Measurements from ENCODE around the gene EGFLAM. TPM values are rescaled to one million over a fixed set of nuclear protein-coding genes. Genes with fewer than 3 reads are reported as not detected.

The EGFLAM gene
- total RNA-seq, 2 donors from 2014 or later: not detected

- no peaks in the 10 kb centered on the region for H3K36me3 Mint-ChIP-seq (ENCODE audit: insufficient read depth in 2 of 2)
- no peak overlapping the region for H3K4me3 Mint-ChIP-seq
- DNase-seq: no peak
- H3K9me3 Mint-ChIP-seq: no peaks in the 10 kb centered on the region
- peaks cover 66% of the 10 kb centered on the region for H3K27me3 Mint-ChIP-seq (ENCODE audit: low read depth)
- ATAC-seq (replicated peaks in 1 of 2): no peak
- H3K4me1 Mint-ChIP-seq (ENCODE audit: low read depth): no peaks in the 10 kb centered on the region
- no peak overlapping the region for H3K27ac Mint-ChIP-seq
Measured at GRCh38 chr5:38446029-38446522, 187.7 kb downstream of the EGFLAM start.

GRCh38 chr5:38447056-38447455 lies 188.7 kb downstream of the EGFLAM start:
- Mint-ChIP-seq H3K36me3 (ENCODE audit: insufficient read depth in 2 of 2) (no peaks in the 10 kb centered on the region), H3K27me3 (ENCODE audit: low read depth) (peaks cover 65% of the 10 kb centered on the region), H3K9me3 (no peaks in the 10 kb centered on the region), H3K4me1 (ENCODE audit: low read depth) (no peaks in the 10 kb centered on the region), H3K4me3 (no peak overlapping the region), H3K27ac (no peak overlapping the region)
- no peak for DNase-seq
- no peak for ATAC-seq (replicated peaks in 1 of 2)

- Mint-ChIP-seq H3K27me3 (ENCODE audit: low read depth) (peaks cover 71% of the 10 kb centered on the region), H3K27ac (no peak overlapping the region), H3K36me3 (ENCODE audit: insufficient read depth in 2 of 2) (no peaks in the 10 kb centered on the region), H3K9me3 (no peaks in the 10 kb centered on the region), H3K4me1 (ENCODE audit: low read depth) (peaks cover 5% of the 10 kb centered on the region), H3K4me3 (no peak overlapping the region)
- DNase-seq (no peak), ATAC-seq (replicated peaks in 1 of 2) (no peak)
Measured at GRCh38 chr5:38447786-38448185, 189.4 kb downstream of the EGFLAM start.

DNA sequence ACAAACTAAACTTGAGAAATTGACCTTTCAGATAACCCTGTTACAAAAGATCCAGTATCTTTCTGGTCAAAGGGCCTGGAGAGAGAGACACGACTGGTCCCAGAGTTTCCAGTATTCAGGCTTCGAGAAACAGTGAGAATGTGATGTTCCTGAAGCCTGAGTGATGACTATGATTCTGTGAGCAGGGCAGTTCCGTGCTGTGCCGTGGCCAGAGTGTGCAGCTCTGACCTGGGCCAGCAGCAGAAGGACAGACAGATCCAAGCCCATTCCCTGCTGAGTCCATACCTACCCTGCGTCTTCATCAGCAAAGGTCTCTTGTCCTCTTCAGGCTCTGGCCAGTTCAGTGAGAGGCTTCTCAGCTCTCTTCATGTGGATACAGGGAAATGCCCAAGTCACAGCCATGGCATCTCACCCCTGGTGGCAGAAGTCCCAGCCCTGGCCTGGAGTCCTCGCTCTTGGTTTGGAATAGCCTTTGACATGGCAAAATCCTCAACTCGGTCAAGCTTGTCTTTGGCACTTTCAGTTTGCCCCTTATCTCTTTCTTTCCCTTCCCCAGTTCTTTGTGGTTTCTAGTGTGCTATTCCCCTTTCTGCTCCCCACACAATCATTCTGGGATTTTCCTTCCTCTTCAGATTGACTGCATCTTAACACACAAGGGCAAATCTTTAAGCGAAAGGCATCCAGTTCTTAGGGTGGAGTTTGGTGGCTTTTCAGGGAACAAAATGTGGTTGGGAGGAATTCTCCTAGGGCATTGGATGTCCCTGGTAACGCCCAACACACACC lies 190.4 kb downstream of the EGFLAM start:
- Mint-ChIP-seq H3K9me3 (no peaks in the 10 kb centered on the region), H3K4me3 (no peak overlapping the region)

GRCh38 chr5:38450627-38451026 lies 192.3 kb downstream of the EGFLAM start:
- DNase-seq (no peak), ATAC-seq (replicated peaks in 1 of 2) (no peak)
- H3K4me1 Mint-ChIP-seq (ENCODE audit: low read depth): peaks cover 19% of the 10 kb centered on the region
- H3K36me3 Mint-ChIP-seq (ENCODE audit: insufficient read depth in 2 of 2): no peaks in the 10 kb centered on the region
- H3K9me3 Mint-ChIP-seq: no peaks in the 10 kb centered on the region
- no peak overlapping the region for H3K4me3 Mint-ChIP-seq
- H3K27me3 Mint-ChIP-seq (ENCODE audit: low read depth): peaks cover 85% of the 10 kb centered on the region
- H3K27ac Mint-ChIP-seq: no peak overlapping the region

More for the DNA sequence above, 190.4 kb downstream of the EGFLAM start:
- Mint-ChIP-seq H3K27me3 (ENCODE audit: low read depth) (peaks cover 78% of the 10 kb centered on the region), H3K36me3 (ENCODE audit: insufficient read depth in 2 of 2) (no peaks in the 10 kb centered on the region), H3K4me1 (ENCODE audit: low read depth) (peaks cover 14% of the 10 kb centered on the region), H3K27ac (no peak overlapping the region)
- DNase-seq (no peak), ATAC-seq (replicated peaks in 1 of 2) (no peak)

GRCh38 chr5:38451074-38451725 lies 192.8 kb downstream of the EGFLAM start:
- DNase-seq (no peak), ATAC-seq (replicated peaks in 1 of 2) (no peak)
- Mint-ChIP-seq H3K9me3 (no peaks in the 10 kb centered on the region), H3K27me3 (ENCODE audit: low read depth) (peaks cover 85% of the 10 kb centered on the region), H3K36me3 (ENCODE audit: insufficient read depth in 2 of 2) (no peaks in the 10 kb centered on the region), H3K4me3 (no peak overlapping the region), H3K27ac (no peak overlapping the region), H3K4me1 (ENCODE audit: low read depth) (peaks cover 19% of the 10 kb centered on the region)

DNA sequence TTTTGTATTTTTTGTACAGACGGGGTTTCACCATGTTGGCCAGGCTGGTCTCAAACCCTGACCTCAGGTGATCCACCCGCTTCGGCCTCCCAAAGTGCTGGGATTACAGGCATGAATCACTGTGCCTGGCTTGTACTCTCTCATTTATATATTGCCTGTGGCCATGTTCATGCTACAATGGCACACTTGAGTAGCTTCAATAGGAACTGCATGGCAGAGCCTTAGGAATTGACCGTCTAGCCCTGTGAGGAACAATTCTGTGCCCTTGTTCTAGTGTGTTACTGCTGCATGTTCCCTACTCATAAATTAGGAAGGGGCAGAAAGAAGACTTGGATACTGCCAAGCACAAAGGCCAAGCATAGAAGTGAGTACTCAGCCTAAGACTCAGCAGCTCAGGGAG lies 193.8 kb downstream of the EGFLAM start:
- Mint-ChIP-seq H3K4me3 (no peak overlapping the region), H3K4me1 (ENCODE audit: low read depth) (peaks cover 19% of the 10 kb centered on the region), H3K27ac (no peak overlapping the region), H3K36me3 (ENCODE audit: insufficient read depth in 2 of 2) (no peaks in the 10 kb centered on the region), H3K9me3 (no peaks in the 10 kb centered on the region), H3K27me3 (ENCODE audit: low read depth) (peaks cover 85% of the 10 kb centered on the region)
- ATAC-seq (replicated peaks in 1 of 2): no peak
- DNase-seq: no peak

GRCh38 chr5:38453506-38453905 lies 195.1 kb downstream of the EGFLAM start:
- Mint-ChIP-seq H3K4me3 (peak overlapping the region; percentile 1 to 24), H3K9me3 (no peaks in the 10 kb centered on the region), H3K4me1 (ENCODE audit: low read depth) (peaks cover 19% of the 10 kb centered on the region), H3K36me3 (ENCODE audit: insufficient read depth in 2 of 2) (no peaks in the 10 kb centered on the region), H3K27ac (no peak overlapping the region), H3K27me3 (ENCODE audit: low read depth) (peaks cover 82% of the 10 kb centered on the region)
- DNase-seq (peak; percentile 46 to 61), ATAC-seq (replicated peaks in 1 of 2) (peak; percentile 95)

GRCh38 chr5:38453921-38454320 lies 195.6 kb downstream of the EGFLAM start:
- ATAC-seq (replicated peaks in 1 of 2): no peak
- no peak for DNase-seq
- Mint-ChIP-seq H3K27me3 (ENCODE audit: low read depth) (peaks cover 81% of the 10 kb centered on the region), H3K4me1 (ENCODE audit: low read depth) (peaks cover 19% of the 10 kb centered on the region), H3K27ac (no peak overlapping the region), H3K4me3 (peak overlapping the region in 1 of 2 donors; percentile 24), H3K36me3 (ENCODE audit: insufficient read depth in 2 of 2) (no peaks in the 10 kb centered on the region), H3K9me3 (no peaks in the 10 kb centered on the region)

DNA sequence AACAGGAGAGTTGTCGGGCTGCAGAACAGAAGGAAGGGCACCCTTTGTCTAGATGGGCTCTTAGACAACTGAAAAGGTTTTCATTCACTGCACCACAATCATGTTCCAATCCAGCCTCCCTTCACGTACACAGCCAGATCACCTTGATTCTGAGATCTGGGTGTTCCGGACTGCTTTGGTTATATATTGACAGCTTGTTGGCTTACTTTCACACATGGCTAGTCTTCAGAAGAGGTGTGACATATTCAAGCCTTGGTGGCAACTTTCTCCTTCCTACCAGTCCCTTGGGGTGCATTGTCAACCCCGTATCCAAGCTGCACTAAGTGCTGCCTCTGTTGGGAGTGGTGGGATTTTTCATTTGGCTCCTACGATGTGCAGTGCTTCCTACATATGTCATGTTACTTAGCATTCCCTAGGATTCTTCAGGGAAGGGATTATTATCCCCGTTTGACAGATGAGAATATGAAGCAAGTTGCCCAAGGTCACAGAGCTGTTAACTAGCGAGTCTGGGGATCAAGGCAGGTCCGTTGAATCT lies 197.5 kb downstream of the EGFLAM start:
- H3K27ac Mint-ChIP-seq: no peak overlapping the region

DNA sequence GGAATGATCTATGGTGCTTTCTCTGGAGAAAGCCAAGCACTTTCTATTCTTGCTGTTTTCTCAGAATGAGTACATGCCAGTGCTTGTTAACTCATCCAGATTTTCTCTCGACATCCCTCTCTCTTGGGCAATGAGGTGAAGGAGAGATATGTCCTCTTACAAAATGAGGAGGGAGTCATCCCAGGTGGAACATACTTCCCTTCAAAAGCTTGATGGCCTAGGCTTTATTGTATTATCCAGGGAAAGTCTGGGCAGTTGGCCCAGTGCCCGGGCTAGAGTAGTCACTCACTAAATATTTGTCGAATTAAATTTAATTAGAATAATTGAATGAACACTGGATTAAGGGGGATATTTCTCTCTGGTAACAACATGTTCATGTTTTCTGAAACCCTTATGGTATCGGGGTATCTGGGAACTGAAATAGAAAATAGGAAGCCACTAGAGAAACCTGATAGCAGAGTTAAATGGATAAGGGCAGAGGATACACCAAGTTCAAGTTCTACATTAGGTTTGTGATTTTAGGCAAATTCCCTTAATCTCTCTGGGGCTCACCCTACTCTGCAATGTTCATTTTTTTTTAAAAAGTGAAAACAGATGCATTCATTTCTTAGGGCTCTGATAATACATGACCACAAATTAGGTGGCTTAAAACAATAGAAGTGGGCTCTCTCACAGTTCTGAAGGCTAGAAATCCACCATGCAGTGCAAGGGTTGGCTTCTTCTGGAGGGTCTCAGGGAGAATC lies 198.5 kb downstream of the EGFLAM start:
- Mint-ChIP-seq H3K9me3 (no peaks in the 10 kb centered on the region), H3K27me3 (ENCODE audit: low read depth) (peaks cover 73% of the 10 kb centered on the region), H3K36me3 (ENCODE audit: insufficient read depth in 2 of 2) (no peaks in the 10 kb centered on the region), H3K27ac (no peak overlapping the region), H3K4me1 (ENCODE audit: low read depth) (peaks cover 19% of the 10 kb centered on the region), H3K4me3 (no peak overlapping the region)
- DNase-seq: no peak
- ATAC-seq (replicated peaks in 1 of 2): no peak

More for the DNA sequence above, 197.5 kb downstream of the EGFLAM start:
- no peaks in the 10 kb centered on the region for H3K9me3 Mint-ChIP-seq
- H3K4me1 Mint-ChIP-seq (ENCODE audit: low read depth): peaks cover 19% of the 10 kb centered on the region
- no peak for DNase-seq
- no peak overlapping the region for H3K4me3 Mint-ChIP-seq
- peaks cover 77% of the 10 kb centered on the region for H3K27me3 Mint-ChIP-seq (ENCODE audit: low read depth)
- ATAC-seq (replicated peaks in 1 of 2): no peak
- no peaks in the 10 kb centered on the region for H3K36me3 Mint-ChIP-seq (ENCODE audit: insufficient read depth in 2 of 2)

- Mint-ChIP-seq H3K4me3 (no peak overlapping the region), H3K27me3 (ENCODE audit: low read depth) (peaks cover 78% of the 10 kb centered on the region), H3K9me3 (no peaks in the 10 kb centered on the region), H3K4me1 (ENCODE audit: low read depth) (peaks cover 11% of the 10 kb centered on the region), H3K36me3 (ENCODE audit: insufficient read depth in 2 of 2) (no peaks in the 10 kb centered on the region), H3K27ac (no peak overlapping the region)
- ATAC-seq (replicated peaks in 1 of 2) (no peak), DNase-seq (no peak)
Measured at GRCh38 chr5:38458174-38458573, 199.8 kb downstream of the EGFLAM start.
